ENCODE data around the gene RPP30. TPM values are rescaled to one million over a fixed set of nuclear protein-coding genes. Genes with fewer than 3 reads are reported as not detected.

The RPP30 gene
- total and polyA plus RNA-seq, 2 of the 13 experiments (the other 11 are each of a cell fraction or from before 2014, with no cell fraction given) = 27.1 to 65.0 TPM

DNA sequence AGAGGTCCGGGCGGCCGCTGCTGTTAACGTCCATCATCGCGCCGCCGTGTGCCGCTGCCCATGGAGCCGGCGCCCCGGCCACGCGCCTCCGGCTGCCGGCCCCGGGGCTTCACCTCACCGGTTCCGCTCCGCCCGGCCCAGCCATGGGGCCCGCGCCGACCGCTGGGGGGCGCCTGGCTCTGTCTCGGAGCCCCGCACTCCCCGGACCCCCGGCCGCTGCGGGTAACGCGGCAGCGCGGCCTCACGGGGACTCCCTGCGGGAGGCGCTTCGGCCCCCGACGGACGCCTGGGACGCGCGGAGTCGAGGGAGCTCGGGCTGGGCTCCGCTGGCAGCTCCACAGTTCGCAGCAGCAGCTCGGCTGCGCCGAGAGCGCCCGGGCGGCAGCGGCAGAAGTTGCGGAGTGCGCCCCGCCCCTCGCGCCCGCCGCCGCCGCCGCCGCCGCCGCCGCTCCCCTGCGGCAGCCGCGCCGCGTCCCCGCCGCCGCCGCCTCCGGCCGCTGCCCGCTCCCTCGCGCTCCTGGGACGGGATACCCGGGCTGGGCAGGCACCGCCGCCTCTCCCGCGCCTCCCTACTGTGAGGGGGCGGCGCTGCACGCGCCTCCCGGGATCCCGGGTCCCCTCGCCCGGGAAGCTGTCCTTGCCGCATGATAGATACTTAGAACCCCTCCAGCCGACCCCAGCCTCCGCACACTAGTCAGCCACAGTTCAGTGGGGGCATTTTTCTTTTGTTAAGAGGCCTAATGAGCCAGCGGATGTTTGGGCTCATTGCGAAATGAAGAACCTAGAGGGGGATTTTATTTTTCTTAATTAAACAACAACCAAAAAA lies 13.9 kb upstream of the RPP30 start, which contains the start of gene HTR7 (continued):
- TF ChIP-seq, protein P1, sequence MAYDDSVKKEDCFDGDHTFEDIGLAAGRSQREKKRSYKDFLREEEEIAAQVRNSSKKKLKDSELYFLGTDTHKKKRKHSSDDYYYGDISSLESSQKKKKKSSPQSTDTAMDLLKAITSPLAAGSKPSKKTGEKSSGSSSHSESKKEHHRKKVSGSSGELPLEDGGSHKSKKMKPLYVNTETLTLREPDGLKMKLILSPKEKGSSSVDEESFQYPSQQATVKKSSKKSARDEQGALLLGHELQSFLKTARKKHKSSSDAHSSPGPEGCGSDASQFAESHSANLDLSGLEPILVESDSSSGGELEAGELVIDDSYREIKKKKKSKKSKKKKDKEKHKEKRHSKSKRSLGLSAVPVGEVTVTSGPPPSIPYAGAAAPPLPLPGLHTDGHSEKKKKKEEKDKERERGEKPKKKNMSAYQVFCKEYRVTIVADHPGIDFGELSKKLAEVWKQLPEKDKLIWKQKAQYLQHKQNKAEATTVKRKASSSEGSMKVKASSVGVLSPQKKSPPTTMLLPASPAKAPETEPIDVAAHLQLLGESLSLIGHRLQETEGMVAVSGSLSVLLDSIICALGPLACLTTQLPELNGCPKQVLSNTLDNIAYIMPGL (CRISPR knock-in tag; IDR thresholded peaks at IDR 0.05; ENCODE audit: borderline replicate concordance in 1 of 2, low read depth in 1 of 2) = peak; percentile 85 to 88
- TF ChIP-seq ZNF225 (CRISPR knock-in tag; IDR thresholded peaks at IDR 0.05) (no peak), TMF1 (CRISPR knock-in tag; IDR thresholded peaks at IDR 0.05; ENCODE audit: low read depth) (no peak), ZNF777 (CRISPR knock-in tag; IDR thresholded peaks at IDR 0.05) (peak; percentile 91), YY1 (IDR thresholded peaks at IDR 0.05; ENCODE audit: insufficient read depth, insufficient replicate concordance, low read depth, low read length) (peak; percentile 45), NCOA2 (CRISPR knock-in tag; IDR thresholded peaks at IDR 0.05) (no peak), MTA1 (CRISPR knock-in tag; IDR thresholded peaks at IDR 0.05; ENCODE audit: borderline replicate concordance) (peak; percentile 47; the same call in 1 of the 2 replicates), SOX13 (IDR thresholded peaks at IDR 0.05) (no peak), SOX13 (CRISPR knock-in tag; conservative IDR thresholded peaks at IDR 0.05 in 1 of 2, IDR thresholded peaks at IDR 0.05 in 1 of 2) (no peak), ZBTB7B (CRISPR knock-in tag; IDR thresholded peaks at IDR 0.05) (peak; percentile 68)
- TF ChIP-seq, protein P2, sequence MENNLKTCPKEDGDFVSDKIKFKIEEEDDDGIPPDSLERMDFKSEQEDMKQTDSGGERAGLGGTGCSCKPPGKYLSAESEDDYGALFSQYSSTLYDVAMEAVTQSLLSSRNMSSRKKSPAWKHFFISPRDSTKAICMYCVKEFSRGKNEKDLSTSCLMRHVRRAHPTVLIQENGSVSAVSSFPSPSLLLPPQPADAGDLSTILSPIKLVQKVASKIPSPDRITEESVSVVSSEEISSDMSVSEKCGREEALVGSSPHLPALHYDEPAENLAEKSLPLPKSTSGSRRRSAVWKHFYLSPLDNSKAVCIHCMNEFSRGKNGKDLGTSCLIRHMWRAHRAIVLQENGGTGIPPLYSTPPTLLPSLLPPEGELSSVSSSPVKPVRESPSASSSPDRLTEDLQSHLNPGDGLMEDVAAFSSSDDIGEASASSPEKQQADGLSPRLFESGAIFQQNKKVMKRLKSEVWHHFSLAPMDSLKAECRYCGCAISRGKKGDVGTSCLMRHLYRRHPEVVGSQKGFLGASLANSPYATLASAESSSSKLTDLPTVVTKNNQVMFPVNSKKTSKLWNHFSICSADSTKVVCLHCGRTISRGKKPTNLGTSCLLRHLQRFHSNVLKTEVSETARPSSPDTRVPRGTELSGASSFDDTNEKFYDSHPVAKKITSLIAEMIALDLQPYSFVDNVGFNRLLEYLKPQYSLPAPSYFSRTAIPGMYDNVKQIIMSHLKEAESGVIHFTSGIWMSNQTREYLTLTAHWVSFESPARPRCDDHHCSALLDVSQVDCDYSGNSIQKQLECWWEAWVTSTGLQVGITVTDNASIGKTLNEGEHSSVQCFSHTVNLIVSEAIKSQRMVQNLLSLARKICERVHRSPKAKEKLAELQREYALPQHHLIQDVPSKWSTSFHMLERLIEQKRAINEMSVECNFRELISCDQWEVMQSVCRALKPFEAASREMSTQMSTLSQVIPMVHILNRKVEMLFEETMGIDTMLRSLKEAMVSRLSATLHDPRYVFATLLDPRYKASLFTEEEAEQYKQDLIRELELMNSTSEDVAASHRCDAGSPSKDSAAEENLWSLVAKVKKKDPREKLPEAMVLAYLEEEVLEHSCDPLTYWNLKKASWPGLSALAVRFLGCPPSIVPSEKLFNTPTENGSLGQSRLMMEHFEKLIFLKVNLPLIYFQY (CRISPR knock-in tag; IDR thresholded peaks at IDR 0.05; ENCODE audit: borderline replicate concordance) = peak; percentile 88; the same call in 1 of the 2 replicates
- TF ChIP-seq, protein P3, sequence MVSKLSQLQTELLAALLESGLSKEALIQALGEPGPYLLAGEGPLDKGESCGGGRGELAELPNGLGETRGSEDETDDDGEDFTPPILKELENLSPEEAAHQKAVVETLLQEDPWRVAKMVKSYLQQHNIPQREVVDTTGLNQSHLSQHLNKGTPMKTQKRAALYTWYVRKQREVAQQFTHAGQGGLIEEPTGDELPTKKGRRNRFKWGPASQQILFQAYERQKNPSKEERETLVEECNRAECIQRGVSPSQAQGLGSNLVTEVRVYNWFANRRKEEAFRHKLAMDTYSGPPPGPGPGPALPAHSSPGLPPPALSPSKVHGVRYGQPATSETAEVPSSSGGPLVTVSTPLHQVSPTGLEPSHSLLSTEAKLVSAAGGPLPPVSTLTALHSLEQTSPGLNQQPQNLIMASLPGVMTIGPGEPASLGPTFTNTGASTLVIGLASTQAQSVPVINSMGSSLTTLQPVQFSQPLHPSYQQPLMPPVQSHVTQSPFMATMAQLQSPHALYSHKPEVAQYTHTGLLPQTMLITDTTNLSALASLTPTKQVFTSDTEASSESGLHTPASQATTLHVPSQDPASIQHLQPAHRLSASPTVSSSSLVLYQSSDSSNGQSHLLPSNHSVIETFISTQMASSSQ (IDR thresholded peaks at IDR 0.05; ENCODE audit: low read depth) = no peak
- TF ChIP-seq, protein P3 (CRISPR knock-in tag; IDR thresholded peaks at IDR 0.05; ENCODE audit: borderline replicate concordance) = no peak
- TF ChIP-seq, protein P4, sequence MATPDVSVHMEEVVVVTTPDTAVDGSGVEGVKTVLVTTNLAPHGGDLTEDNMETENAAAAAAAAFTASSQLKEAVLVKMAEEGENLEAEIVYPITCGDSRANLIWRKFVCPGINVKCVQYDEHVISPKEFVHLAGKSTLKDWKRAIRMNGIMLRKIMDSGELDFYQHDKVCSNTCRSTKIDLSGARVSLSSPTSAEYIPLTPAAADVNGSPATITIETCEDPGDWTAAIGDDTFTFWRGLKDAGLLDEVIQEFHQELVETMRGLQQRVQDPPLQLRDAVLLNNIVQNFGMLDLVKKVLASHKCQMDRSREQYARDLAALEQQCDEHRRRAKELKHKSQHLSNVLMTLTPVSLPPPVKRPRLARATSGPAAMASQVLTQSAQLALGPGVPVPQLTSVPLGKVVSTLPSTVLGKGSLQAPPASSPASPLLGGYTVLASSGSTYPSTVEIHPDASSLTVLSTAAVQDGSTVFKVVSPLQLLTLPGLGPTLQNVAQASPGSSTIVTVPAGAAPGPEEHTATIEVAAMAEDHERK (CRISPR knock-in tag; IDR thresholded peaks at IDR 0.05; ENCODE audit: low read depth) = no peak

All from HepG2 (cell line).